ENCODE data around the gene ROBO1.
A peak's percentile ranks its signal among the peaks of the same experiment; 100 is the strongest.
"Not testable (repeated sequence)": the region's sequence is repeated elsewhere in the genome, so short reads cannot be mapped to it uniquely, and the experiment has no call there.

ROBO1 gene

GRCh38 chr3:78724859-78725258 lies 1042.9 kb downstream of the ROBO1 start:
- DNase-seq: no peak

GRCh38 chr3:78724364-78724763 lies 1043.4 kb downstream of the ROBO1 start:
- not testable (repeated sequence) for DNase-seq

GRCh38 chr3:78721771-78722543 lies 1045.8 kb downstream of the ROBO1 start:
- no peak for DNase-seq

- no peak for DNase-seq
These were observed 1049.1 kb downstream of the ROBO1 start for GRCh38 chr3:78718707-78719106.

- DNase-seq: no peak
These were observed 1050.8 kb downstream of the ROBO1 start for GRCh38 chr3:78717041-78717440.

GRCh38 chr3:78712941-78713340 lies 1054.9 kb downstream of the ROBO1 start:
- DNase-seq: no peak

- no peak for DNase-seq
These were observed 1055.5 kb downstream of the ROBO1 start for GRCh38 chr3:78712270-78712669.

- no peak for DNase-seq
These were observed 1059.2 kb downstream of the ROBO1 start for GRCh38 chr3:78708565-78709073.

- DNase-seq: no peak
These were observed 1060.2 kb downstream of the ROBO1 start for GRCh38 chr3:78707609-78708008.

GRCh38 chr3:78706906-78707523 lies 1060.8 kb downstream of the ROBO1 start:
- peak; percentile 84 for DNase-seq

GRCh38 chr3:78703944-78704343 lies 1063.9 kb downstream of the ROBO1 start:
- DNase-seq: peak; percentile 36

GRCh38 chr3:78701537-78701936 lies 1066.3 kb downstream of the ROBO1 start:
- no peak for DNase-seq

- no peak for DNase-seq
These were observed 1069.4 kb downstream of the ROBO1 start for GRCh38 chr3:78698431-78698830.

- DNase-seq: peak; percentile 35
These were observed 1070.4 kb downstream of the ROBO1 start for GRCh38 chr3:78697426-78697825.

GRCh38 chr3:78690766-78691165 lies 1077.0 kb downstream of the ROBO1 start:
- DNase-seq: peak; percentile 35

GRCh38 chr3:78689378-78689777 lies 1078.4 kb downstream of the ROBO1 start:
- no peak for DNase-seq

GRCh38 chr3:78687520-78687919 lies 1080.3 kb downstream of the ROBO1 start:
- DNase-seq: no peak

- no peak for DNase-seq
These were observed 1084.5 kb downstream of the ROBO1 start for GRCh38 chr3:78683284-78683683.

- not testable (repeated sequence) for DNase-seq
These were observed 1092.5 kb downstream of the ROBO1 start for GRCh38 chr3:78675119-78675805.

- peak; percentile 22 for DNase-seq
These were observed 1097.1 kb downstream of the ROBO1 start for GRCh38 chr3:78670746-78671145.

GRCh38 chr3:78670094-78670493 lies 1097.7 kb downstream of the ROBO1 start:
- DNase-seq: no peak

- no peak for DNase-seq
These were observed 1099.5 kb downstream of the ROBO1 start for GRCh38 chr3:78668302-78668701.

GRCh38 chr3:78666470-78666800 lies 1101.4 kb downstream of the ROBO1 start:
- no peak for DNase-seq

All from eye (tissue), 1 donor.